Measurements from ENCODE around the gene SAA2.
"Not testable (repeated sequence)": the region's sequence is repeated elsewhere in the genome, so short reads cannot be mapped to it uniquely, and the experiment has no call there.

The SAA2 gene

GRCh38 chr11:18248561-18248960 is at the start of gene SAA2:
Gene SAA2, minus strand, starts transcription at chr11:18248668. Its CDS starts 657 bp downstream, at chr11:18248011.
- DNase-seq: no peak

DNA sequence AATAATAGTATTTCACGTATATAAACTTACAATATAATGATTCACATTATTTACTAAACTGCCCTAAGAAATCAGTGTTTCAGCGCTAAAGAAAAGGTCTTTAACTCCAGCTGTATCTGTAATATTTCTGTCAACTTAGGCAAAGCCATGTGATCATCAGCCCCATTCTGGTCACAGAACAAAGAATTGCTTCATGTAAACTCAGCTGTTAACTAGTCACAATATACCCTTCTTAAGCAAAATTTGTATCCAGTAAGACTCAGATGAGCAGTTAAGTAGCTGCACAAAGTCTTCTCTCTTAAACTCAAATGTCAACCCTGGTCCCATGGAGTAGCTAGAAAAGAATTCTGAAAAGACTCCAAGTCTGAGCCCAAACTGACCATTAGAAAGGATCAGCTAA is 46.8 kb upstream of the SAA2 start:
- DNase-seq: no peak

DNA sequence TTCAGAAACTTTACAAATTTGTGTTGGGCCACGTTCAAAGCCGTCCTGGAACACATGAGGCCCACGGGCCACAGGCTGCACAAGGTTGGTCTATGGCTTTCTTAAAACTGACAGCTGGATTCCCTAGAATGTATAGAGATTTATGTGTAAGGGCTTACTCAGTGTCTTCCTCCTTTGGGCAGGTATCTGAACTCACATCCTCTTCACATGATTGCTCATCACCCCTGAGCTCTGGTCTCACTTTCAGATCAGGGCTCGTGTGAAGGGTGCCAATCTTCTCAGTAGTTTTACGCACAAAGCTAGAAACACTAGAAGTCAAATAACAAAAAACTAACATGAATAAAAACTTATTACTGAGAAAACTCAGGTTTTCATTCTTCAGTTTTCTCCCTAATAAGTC is 46.4 kb upstream of the SAA2 start:
- no peak for DNase-seq

- DNase-seq: no peak
Measured at GRCh38 chr11:18288911-18289310, 40.4 kb upstream of the SAA2 start.

DNA sequence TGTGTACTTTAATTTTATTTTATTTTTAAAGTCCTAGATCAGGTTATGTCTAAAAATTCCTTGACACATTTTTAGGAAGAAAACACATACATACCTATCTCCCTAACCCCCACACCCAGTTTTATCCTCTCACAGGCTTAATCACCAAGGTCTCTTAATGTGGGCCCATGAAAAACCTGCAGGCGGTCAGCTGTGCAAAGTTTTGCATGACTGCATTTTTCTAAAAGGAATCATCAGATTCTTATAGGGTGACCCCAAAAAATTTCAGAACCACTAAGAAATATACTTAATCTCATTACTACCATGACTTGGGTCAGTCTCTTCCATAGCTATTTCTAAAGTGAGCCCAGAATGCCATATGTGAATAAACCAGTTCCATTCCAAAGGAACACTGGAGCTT is 37.4 kb upstream of the SAA2 start:
- no peak for DNase-seq

DNA sequence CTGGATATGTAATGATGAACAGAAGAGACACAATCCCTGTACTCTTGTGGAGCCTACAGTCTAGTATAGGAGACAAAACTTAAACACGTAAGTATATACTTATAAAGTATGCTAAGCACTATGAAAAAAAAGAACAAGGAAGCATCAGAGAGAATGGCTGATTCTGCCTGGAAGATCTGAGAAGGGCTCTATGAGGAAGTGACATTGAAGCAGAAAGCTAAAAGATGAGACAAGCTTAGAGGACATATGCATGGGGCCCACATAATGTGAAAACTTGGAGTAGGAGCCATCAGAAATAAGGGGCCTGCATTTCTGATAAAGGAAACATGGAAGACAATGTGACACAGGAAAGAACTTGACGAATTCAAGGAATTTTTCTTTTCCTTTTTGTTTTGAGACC is 34.2 kb upstream of the SAA2 start:
- DNase-seq: no peak

DNA sequence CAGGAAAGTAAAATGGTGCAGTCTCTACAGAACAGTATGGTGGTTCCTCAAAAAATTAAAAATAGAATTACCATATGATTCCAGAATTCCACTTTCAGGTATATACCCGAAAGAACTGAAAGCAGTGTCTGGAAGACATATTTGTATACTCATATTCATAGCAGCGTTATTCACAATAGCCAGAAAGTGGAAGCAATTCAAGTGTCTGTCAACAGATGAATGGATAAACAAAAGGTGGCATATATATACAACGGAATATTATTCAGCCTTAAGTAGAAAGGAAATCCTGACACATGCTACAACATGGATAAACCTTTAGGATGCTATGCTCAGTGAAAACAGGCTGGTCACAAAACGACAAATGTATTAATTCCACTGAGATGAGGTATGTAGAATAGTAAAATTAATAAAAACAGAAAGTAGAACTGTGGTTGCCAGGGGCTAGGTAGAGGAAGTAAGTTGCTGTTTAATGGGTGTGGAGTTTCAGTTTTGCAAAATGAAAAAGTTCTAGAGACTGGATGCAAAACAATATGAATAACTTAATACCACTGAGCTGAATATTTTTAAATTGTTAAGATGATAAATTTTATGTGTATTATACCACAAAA is 32.1 kb upstream of the SAA2 start:
- no peak for DNase-seq

DNA sequence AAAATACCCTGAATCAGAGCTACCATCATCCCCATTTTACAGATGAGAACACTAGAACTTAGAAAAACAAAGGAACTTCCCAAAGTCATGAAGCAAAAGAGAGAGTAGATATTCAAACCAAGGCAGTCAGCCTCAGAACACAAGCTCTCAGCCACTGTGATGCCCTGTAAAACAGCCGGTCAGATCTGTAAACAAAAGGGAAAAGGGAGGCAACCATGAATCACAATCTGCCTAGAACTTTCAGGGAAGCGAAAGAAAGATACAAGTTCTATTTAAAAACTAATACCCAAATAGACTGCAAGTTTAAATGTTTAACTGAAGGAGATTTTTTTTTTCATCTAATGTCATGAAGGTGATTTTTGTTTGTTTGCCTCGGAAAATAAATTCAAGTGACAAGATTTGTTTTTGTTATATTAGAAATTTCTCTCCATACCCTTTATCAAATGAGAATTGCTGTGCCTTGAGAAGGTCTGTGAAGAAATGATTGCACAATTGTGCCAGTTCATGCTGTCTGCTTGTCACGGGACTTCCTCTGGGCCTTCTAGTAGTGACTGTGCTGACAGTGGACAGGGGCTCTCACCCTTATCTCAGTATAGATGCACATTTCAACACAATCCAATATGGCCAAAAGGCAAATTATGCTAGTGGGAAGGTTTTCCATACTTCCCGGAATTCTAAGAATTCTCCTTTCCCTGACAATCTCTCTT is 29.2 kb upstream of the SAA2 start:
- no peak for DNase-seq

GRCh38 chr11:18271206-18271605 is 22.7 kb upstream of the SAA2 start:
- no peak for DNase-seq

GRCh38 chr11:18270102-18270501 is 21.6 kb upstream of the SAA2 start:
- no peak for DNase-seq

DNA sequence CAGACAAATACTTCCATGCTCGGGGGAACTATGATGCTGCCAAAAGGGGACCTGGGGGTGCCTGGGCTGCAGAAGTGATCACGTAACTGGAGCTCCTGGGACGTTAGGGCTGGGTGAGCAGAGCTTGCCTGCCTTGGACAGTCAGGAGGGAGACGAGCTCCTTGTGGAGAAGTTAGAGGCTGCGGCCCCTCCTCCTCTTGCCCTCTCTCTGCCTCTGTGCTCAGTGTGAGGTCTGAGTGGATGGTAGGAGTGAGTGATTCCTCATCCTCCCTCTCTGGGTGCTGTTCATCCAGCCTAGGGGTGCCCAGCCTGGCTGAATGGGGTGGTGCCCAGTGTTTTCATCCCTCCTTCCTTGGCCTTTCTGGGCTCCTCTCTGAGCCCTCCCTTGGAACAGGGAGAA is 20.8 kb upstream of the SAA2 start:
- not testable (repeated sequence) for DNase-seq

DNA sequence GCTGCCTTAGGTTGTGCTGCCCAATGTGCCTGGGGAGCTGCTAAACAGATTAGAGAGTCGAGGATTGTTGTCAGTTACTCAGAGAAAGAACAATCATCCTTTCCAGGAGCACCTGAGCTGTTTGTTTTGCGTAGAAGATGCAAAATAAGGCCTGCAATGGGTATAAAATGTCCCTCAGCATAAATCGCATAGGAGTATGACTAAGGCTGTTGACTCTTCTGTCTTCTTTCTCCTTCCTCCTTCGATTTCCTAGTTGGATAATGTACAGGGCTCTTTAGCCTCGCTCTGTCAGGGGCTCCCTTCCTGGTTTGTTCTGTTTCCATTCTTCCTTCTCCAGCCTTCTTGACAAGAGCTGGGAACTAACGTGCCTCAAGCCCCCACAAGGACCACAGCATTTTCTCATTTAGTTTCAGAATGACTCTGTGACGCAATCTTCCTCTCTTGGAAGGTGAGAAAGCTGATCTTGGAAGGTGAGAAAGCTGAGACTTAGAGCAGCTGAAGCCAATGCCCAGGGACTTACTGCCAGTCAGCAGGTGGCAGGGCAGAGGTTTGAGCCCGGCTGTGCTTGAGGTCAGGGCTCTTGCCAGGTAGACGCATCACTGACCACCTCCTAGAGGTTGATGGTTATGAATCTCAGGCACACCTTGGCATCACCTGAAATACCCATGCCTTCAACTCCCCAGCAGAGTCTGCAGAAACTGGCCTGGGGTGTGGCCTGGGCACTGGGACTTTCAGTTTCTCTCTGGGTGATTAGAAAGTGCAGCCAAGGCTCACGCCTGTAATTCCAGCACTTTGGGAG is 19.1 kb upstream of the SAA2 start:
- not testable (repeated sequence) for DNase-seq

GRCh38 chr11:18265949-18266348 is 17.5 kb upstream of the SAA2 start, which contains the start of gene SAA1:
Gene SAA1, plus strand, starts transcription at chr11:18266264. Its CDS starts 624 bp downstream, at chr11:18266888.
- DNase-seq: no peak

GRCh38 chr11:18264677-18265555 is 16.4 kb upstream of the SAA2 start:
- DNase-seq: no peak

DNA sequence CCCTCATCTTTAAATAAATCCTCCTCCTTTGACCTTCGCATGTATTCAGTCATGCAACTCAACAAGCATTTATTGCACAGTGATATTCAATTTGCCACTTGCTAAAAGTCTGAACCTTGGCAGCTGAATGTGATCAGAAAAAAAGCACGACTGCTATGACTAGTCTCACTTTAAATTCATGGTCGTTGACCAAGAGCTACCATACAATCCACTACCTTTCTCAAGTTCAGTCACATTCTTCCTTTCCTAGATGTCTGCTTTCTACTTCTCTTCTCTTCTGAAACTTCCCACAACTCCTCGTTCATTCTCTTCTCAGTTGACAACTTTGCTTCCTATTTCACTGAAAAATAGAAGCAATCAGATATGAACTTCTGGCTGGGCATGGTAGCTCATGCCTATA is 15.6 kb upstream of the SAA2 start:
- no peak for DNase-seq

- DNase-seq: not testable (repeated sequence)
Measured at GRCh38 chr11:18262681-18263350, 14.3 kb upstream of the SAA2 start.

DNA sequence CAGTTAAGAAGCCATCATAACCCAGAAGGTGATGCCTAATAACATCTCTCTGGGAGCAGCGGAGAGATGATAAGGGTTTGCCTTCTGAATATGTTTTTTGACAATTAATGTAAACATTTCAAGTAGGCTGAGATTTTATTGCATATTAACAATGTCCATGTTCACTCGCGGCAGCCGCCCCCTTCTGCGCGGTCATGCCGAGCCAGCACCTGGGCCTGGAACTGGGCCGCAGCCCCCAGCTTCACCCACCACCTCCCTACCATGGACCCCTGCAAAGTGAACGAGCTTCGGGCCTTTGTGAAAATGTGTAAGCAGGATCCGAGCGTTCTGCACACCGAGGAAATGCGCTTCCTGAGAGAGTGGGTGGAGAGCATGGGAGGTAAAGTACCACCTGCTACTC is 13.3 kb upstream of the SAA2 start:
- no peak for DNase-seq

GRCh38 chr11:18259259-18259658 is 10.8 kb upstream of the SAA2 start:
- no peak for DNase-seq

DNA sequence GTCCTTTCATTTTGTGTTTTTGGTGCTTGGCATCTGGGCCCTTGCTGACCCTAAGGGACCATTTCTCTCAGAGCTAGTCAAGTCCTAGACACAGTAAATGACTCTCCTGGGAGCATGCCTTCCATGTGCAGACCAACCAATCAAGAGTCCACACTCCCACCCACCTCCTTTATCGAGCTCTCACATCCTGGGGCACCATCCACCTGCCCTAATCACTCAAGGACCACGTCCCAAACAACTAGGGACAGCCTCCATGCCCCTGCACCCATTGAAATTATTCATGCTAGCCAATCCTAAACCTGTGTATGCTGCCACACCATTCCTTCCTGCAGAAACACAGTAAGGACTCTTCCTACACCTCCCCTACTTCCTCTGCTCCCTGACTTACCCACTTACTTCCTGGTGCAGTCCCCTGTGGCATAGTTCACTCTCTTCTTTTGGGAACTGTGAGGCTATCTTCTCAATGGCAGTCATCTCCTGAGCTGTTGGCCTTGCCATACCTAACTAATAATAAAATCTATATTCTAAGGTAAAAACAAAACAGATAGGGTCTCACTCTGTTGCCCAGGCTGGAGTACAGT is 6.4 kb upstream of the SAA2 start:
- DNase-seq: no peak

- DNase-seq: no peak
Measured at GRCh38 chr11:18253778-18254338, 5.4 kb upstream of the SAA2 start.

- no peak for DNase-seq
Measured at GRCh38 chr11:18253233-18253632, 4.8 kb upstream of the SAA2 start.

DNA sequence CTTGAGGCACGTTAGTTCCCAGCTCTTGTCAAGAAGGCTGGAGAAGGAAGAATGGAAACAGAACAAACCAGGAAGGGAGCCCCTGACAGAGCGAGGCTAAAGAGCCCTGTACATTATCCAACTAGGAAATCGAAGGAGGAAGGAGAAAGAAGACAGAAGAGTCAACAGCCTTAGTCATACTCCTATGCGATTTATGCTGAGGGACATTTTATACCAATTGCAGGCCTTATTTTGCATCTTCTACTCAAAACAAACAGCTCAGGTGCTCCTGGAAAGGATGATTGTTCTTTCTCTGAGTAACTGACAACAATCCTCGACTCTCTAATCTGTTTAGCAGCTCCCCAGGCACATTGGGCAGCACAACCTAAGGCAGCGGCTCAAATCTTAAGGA is 1.3 kb downstream of the SAA2 start:
- DNase-seq: not testable (repeated sequence)

Data from activated CD4-positive, alpha-beta T cell treated with anti-CD3 and anti-CD28 coated beads for 4 hours (primary cell).